ENCODE data around the gene NCOA3.

DNA sequence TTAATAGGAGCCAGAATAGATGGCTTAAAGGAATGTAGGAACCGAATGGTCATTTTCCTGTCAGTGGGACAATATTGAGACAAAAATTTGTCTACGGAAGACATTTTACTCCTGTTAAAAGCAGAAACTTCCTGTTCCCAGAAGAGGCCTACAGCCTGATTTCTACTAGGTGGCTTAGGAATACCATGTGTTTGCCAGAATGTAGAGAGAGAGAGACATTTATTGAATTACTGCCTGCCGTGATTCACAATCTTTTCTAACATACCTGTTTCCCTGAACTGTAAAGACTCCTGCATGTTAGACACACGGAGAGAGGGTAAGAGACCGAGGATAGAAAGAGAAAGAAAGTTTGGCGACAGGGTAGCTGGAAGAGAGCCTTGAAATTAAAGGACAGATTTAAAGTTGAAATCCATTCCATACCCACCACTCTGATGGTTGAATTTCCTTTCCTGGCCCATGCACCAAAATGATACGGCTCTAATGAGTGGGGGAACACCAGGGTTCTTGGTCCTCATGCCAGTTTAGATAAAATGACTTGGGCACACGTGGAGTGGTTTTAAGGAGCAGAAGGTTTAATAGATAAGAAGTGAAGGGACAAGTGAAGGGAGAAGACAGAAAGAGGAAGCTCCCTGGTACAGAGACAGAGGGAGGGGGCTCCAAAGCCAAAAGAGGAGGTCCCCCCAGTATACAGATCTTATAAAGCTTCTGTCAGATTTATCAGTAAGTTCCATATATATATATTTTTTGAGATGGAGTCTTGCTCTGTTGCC, 22.5 kb downstream of the NCOA3 start:
- TF ChIP-seq POLR2AphosphoS5 (IDR thresholded peaks at IDR 0.05; ENCODE audit: low read depth, low read length) (no peak), POLR2A (IDR thresholded peaks at IDR 0.05; ENCODE audit: low read depth, low read length) (no peak)
